Measurements from ENCODE around the gene MT1B.
A peak's percentile ranks its signal among the peaks of the same experiment; 100 is the strongest.
"Not testable (repeated sequence)": the region's sequence is repeated elsewhere in the genome, so short reads cannot be mapped to it uniquely, and the experiment has no call there.

MT1B gene

GRCh38 chr16:56621665-56622445 is 29.8 kb upstream of the MT1B start:
- DNase-seq, result not testable (repeated sequence)

GRCh38 chr16:56623184-56623583 is 28.5 kb upstream of the MT1B start:
- DNase-seq, result not testable (repeated sequence)

GRCh38 chr16:56623637-56624036 is 28.0 kb upstream of the MT1B start:
- DNase-seq, result no peak

GRCh38 chr16:56625140-56625942 is 26.3 kb upstream of the MT1B start, which contains the start of gene MT1E:
TSS of gene MT1E (plus strand) at chr16:56625781. CDS start at chr16:56625852, 71 bp downstream.
- peak; percentile 76 for DNase-seq

GRCh38 chr16:56625943-56626654 is 25.6 kb upstream of the MT1B start:
- DNase-seq, result peak; percentile 52

GRCh38 chr16:56626685-56627084 is 25.0 kb upstream of the MT1B start:
- DNase-seq, result no peak

- DNase-seq, result no peak
These were observed 23.0 kb upstream of the MT1B start for GRCh38 chr16:56628486-56629350.

- DNase-seq, result no peak
These were observed 22.2 kb upstream of the MT1B start for GRCh38 chr16:56629531-56629930.

- no peak for DNase-seq
These were observed 21.6 kb upstream of the MT1B start for GRCh38 chr16:56630134-56630533.

GRCh38 chr16:56631197-56631596 is 20.5 kb upstream of the MT1B start:
- no peak for DNase-seq

GRCh38 chr16:56631832-56632155 is 19.9 kb upstream of the MT1B start:
- no peak for DNase-seq

GRCh38 chr16:56632156-56632847 is 19.4 kb upstream of the MT1B start, which contains the start of gene MT1M:
TSS of gene MT1M (plus strand) at chr16:56632659. CDS start at chr16:56632732, 73 bp downstream.
- DNase-seq, result peak; percentile 50

- no peak for DNase-seq
These were observed 18.8 kb upstream of the MT1B start for GRCh38 chr16:56632848-56633365.

- no peak for DNase-seq
These were observed 18.2 kb upstream of the MT1B start for GRCh38 chr16:56633535-56633934.

GRCh38 chr16:56634715-56635440 is 16.8 kb upstream of the MT1B start:
- DNase-seq, result no peak

GRCh38 chr16:56635441-56635967 is 16.2 kb upstream of the MT1B start:
- DNase-seq, result no peak

- DNase-seq, result no peak
These were observed 14.9 kb upstream of the MT1B start for GRCh38 chr16:56636616-56637413.

GRCh38 chr16:56637814-56638750 is 13.6 kb upstream of the MT1B start, which contains the start of gene MT1A:
TSS of gene MT1A (plus strand) at chr16:56638666. CDS start at chr16:56638739, 73 bp downstream.
- peak; percentile 59 for DNase-seq

All from left hindlimb (tissue), 1 donor.